Activated CD8-positive, alpha-beta memory T cell treated with anti-CD3 and anti-CD28 coated beads, Interleukin-2, amount 50 U/mL, for 24 hours (primary cell): Measurements from ENCODE around the gene KIAA0586.
"Not testable (repeated sequence)": the region's sequence is repeated elsewhere in the genome, so short reads cannot be mapped to it uniquely, and the experiment has no call there.

ENCODE experiments used
- DNase-seq: peaks from one replicate; pipeline ENCODE4 v3.0.0-alpha.2; 2020; ENCODE audit errors: extremely low read depth

KIAA0586 gene

DNA sequence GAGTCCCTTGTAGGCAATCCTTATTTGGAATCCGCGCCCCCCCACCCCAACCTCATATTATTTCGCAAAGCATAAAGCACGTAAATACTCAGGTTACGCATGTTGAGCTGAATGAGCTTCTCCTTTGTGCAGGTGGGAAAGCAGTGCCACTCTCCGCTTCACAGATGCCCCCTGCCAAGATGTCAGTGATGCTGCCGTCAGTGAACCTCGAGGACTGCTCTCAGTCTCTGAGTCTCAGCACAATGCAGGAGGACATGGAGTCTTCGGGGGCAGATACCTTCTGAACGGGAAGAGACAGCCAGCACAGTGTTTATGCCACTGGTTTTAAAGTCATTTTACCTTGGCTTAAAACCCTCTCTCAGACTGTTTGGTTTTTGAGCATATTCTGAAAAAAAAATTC is 120.1 kb downstream of the KIAA0586 start:
- no peak for DNase-seq

DNA sequence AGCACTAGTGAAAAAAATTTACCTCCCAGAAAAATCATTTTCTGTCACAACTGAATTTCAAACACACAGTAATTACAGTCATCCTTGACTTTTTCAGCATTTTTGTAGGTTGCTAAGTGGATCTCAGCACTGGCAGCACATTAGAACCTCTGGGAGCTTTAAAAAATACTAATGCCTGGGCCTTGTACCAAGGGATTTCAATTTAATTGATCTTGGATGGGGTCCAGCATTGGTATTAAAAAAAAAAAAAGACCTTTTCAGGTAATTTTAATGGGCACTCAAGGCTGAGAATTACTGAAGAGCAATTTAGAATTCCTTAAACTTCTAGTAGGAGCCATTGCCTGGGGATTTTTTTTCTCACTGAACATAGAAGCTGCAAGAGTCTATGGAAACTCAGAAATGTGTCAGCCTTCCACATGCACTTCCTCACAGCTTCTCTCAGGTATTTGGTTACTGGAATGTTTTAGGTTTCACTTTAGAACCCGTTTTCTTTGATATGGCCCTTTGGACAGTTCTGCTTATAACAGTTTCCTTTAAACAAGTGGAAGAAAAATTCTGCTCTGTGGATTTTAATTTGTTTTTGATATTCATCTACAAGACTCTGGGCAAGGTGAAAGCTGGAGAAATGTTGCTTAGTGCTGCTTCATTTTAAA is 121.7 kb downstream of the KIAA0586 start:
- DNase-seq: no peak

DNA sequence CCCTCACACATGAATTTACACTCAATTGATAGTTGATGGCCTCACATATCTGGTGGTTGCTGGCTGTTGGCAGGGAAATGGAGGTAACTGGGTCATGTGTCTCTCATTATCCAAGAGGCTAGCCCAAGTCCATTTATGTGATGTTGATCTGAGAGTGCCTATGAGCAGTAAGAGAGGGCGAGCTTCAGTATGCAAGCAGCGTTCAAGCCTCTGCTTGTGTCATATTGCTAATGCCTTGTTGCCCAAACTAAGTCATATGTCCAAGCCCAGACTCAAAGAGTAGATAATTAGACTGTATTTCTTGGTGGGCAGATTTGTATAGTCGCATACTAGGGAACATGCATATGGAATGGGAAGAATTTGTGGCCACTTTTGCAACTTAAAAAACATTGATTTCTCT is 126.4 kb downstream of the KIAA0586 start:
- DNase-seq: no peak

GRCh38 chr14:58555647-58556046 is 128.1 kb downstream of the KIAA0586 start:
- DNase-seq: no peak

- no peak for DNase-seq
These were observed 129.7 kb downstream of the KIAA0586 start for GRCh38 chr14:58557242-58557641.

- no peak for DNase-seq
These were observed 132.7 kb downstream of the KIAA0586 start for GRCh38 chr14:58560208-58560607.

GRCh38 chr14:58562141-58562540 is 134.6 kb downstream of the KIAA0586 start:
- no peak for DNase-seq

GRCh38 chr14:58563978-58564377 is 136.5 kb downstream of the KIAA0586 start:
- no peak for DNase-seq

GRCh38 chr14:58565832-58566231 is 138.3 kb downstream of the KIAA0586 start:
- DNase-seq: no peak

GRCh38 chr14:58566979-58567378 is 139.5 kb downstream of the KIAA0586 start:
- no peak for DNase-seq

GRCh38 chr14:58568322-58568721 is 140.8 kb downstream of the KIAA0586 start:
- DNase-seq: no peak

GRCh38 chr14:58571256-58571655 is 143.7 kb downstream of the KIAA0586 start:
- no peak for DNase-seq

DNA sequence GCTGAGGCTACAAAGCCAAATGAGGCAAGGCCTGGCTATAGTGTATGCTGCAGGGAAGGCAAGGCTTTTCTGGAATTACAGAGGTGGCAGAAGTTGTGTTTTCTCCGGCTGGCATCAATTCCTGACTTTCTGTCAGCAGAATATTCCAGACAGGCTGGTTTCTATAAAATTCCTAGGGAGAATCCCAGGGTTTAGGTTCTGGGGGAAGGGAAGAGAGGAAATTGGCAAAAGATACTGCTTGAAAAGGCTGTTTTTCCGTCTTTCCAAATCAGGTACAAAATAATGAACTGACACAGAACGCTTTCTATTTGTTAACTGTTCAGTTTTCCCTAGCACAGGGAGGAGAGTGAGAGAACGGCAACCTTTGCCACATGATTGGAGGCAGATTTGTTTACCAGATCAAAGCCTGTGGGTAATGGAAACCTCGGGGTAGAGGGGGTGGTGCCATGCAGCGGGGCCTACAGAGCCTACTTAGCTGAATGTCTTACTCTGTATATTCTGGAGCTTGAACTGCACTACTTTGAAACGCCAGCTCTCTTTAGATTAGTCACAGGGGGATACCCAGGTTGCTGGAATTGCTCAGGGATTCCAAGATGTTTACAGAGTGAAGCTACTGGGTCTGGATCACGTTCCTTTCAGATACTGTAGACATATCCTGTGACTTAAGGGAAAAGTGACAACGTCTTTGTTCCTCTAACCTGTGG is 144.4 kb downstream of the KIAA0586 start:
- DNase-seq: no peak

- DNase-seq: no peak
These were observed 144.9 kb downstream of the KIAA0586 start for GRCh38 chr14:58572473-58572853.

DNA sequence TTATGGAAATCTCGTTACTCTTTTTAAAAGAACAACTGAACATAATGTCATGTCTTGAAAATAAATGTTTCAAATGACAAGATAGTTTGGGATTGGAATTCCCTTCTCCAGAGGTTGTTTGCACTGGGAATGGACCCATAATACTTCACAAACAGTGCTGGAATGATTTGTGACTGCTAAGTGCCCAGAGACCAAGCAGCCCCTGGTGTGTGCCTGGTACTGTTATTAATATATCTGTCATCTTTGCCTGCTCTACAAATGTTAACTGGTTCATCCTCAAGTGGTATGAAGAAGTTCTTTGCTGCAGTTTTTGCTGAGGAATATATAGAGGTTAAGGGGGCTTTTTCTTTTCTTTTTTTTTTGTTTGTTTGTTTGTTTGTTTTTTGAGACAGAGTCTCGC is 145.3 kb downstream of the KIAA0586 start:
- DNase-seq: no peak

DNA sequence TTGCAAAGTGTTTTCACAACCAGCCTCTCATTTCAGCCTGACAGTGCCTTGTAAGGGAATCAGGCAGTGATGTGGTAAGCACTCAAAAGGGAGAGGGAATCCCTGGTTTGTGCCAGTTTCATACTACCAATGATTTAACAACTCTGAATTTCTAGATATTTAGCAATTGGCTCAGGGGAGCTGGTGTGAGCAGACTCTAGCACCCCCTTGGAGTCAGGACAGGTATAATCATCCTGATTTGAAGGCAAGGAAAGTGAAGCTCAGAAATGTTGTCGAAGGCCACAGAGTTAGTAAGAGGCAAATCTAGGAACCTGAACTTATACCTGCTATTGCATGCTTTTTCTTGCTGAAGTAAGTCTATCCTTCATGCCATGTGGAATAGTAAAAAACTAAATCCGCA is 147.1 kb downstream of the KIAA0586 start:
- DNase-seq: no peak

DNA sequence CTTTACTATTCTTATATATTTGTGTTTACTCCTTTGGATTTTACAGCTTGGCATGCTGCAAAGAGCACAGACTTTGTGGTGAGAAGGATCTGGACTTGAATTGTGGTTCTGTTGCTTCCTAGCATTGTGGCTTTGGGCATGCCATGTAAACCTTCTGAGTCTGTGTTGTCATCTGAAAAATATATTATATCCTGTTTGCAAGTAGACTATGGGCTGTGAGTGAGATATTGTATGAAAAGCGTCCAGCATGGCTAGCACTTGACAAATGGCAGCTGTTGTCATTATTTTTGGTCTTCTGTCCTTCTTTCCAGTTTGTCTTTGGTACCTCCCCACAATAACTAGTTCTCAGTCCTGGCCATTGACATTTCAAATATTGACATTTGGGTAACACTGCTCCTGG is 148.4 kb downstream of the KIAA0586 start:
- DNase-seq: no peak

DNA sequence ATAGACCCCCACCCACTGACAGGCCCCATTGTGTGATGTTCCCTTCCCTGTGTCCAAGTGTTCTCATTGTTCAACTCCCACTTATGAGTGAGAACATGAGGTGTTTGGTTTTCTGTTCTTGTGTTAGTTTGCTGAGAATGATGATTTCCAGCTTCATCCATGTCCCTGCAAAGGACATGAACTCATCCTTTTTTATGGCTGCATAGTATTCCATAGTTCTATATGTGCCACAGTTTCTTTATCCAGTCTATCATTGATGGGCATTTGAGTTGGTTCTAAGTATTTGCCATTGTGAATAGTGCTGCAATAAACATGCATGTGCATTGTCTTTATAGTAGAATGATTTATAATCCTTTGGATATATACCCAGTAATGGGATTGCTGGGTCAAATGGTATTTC is 152.5 kb downstream of the KIAA0586 start:
- DNase-seq: not testable (repeated sequence)

GRCh38 chr14:58581389-58581788 is 153.9 kb downstream of the KIAA0586 start:
- not testable (repeated sequence) for DNase-seq

- DNase-seq: no peak
These were observed 156.9 kb downstream of the KIAA0586 start for GRCh38 chr14:58584383-58584782.

- no peak for DNase-seq
These were observed 159.8 kb downstream of the KIAA0586 start for GRCh38 chr14:58587271-58587670.

GRCh38 chr14:58588321-58588720 is 160.8 kb downstream of the KIAA0586 start:
- not testable (repeated sequence) for DNase-seq

DNA sequence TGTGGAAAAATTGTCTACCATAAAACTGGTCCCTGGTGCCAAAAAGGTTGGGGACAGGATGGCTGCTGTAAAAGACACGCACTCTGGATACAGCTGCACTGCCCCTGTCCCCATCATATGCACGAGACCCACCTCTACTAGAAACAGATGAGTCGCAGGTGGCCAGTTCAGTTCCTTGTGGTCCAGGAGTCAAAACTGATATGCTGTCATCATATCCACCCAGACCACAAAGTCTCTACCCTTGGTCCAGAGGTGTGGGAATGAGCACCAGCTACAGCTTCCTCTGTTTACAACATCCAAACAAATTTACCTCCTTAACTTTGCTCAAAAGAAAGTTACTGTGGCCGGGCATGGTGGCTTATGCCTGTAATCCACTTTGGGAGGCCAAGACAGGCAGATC is 166.5 kb downstream of the KIAA0586 start:
- DNase-seq: no peak

GRCh38 chr14:58597041-58597440 is 169.5 kb downstream of the KIAA0586 start:
- no peak for DNase-seq
